Activated naive CD8-positive, alpha-beta T cell treated with anti-CD3 and anti-CD28 coated beads, Interleukin-2, amount 50 U/mL, for 24 hours (primary cell): ENCODE measurements around the gene LRFN2.

Experiments
- ATAC-seq: fragments of 150-1000 bp; cut with Tn5 transposase; one replicate; pipeline ENCODE4 v1.10.0; 2021
- DNase-seq: peaks from one replicate; pipeline ENCODE4 v3.0.0; 2021
- H3K27ac Mint-ChIP-seq: one replicate; pipeline ENCODE4 v1.8.0; 2021; ENCODE audit warnings: mild to moderate bottlenecking, mixed read lengths
- H3K27me3 Mint-ChIP-seq: one replicate; pipeline ENCODE4 v1.8.0; 2021; ENCODE audit warnings: mixed read lengths
- H3K36me3 Mint-ChIP-seq: one replicate; pipeline ENCODE4 v1.8.0; 2021; ENCODE audit warnings: low read depth, mixed read lengths
- H3K4me1 Mint-ChIP-seq: one replicate; pipeline ENCODE4 v1.8.0; 2021; ENCODE audit warnings: mixed read lengths
- H3K4me3 Mint-ChIP-seq: one replicate; pipeline ENCODE4 v1.8.0; 2021; ENCODE audit warnings: mild to moderate bottlenecking, moderate library complexity, mixed read lengths
- H3K9me3 Mint-ChIP-seq: one replicate; pipeline ENCODE4 v1.8.0; 2021; ENCODE audit warnings: mixed read lengths

LRFN2 gene

DNA sequence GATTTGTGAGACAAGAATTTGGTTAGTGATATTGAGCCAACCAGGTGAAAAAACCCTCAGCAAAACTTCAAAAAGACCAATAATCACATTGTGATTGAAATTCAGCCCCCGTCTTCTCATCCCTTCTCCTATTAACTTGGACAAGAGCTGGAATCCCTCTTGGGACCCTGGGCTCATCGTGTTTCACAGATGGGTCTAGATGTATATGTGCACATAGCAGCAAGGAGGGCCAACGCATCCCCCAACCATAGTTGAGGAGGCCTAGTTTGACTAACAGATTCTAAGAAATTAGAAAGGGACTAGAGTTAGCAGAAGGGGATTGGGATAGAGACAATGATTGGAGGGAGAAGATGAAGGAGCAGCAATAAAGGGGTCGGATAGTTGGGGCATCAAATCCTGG is 19.8 kb upstream of the LRFN2 start:
- peaks cover 33% of the 10 kb centered on the region for H3K27me3 Mint-ChIP-seq
- no peak for DNase-seq
- H3K27ac Mint-ChIP-seq = no peak overlapping the region
- no peaks in the 10 kb centered on the region for H3K9me3 Mint-ChIP-seq
- H3K4me1 Mint-ChIP-seq = no peaks in the 10 kb centered on the region
- no peak for ATAC-seq
- H3K4me3 Mint-ChIP-seq = no peak overlapping the region
- H3K36me3 Mint-ChIP-seq = no peaks in the 10 kb centered on the region

DNA sequence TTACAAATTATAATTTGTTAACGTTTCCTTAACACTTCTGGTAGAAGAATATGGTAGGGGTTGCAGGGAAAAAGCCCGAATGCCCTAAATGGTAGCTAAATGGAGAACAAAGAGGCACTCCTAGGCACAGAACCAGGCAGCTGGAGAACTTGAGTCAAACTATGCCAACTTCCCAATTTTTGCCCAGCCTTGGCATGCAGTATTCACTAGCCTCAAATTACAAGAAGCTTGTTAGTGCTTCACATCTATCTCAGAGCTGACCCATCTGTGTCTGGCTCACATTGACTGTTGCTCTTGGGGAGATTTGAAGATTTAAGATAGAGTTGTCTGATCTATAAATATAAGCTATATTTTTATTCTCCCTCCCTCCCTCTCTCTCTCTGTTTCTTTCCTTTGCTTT is 19.4 kb upstream of the LRFN2 start:
- H3K27ac Mint-ChIP-seq = no peak overlapping the region
- DNase-seq (no peak), ATAC-seq (no peak)
- no peak overlapping the region for H3K4me3 Mint-ChIP-seq
- no peaks in the 10 kb centered on the region for H3K4me1 Mint-ChIP-seq
- no peaks in the 10 kb centered on the region for H3K9me3 Mint-ChIP-seq
- H3K36me3 Mint-ChIP-seq = no peaks in the 10 kb centered on the region
- peaks cover 36% of the 10 kb centered on the region for H3K27me3 Mint-ChIP-seq

DNA sequence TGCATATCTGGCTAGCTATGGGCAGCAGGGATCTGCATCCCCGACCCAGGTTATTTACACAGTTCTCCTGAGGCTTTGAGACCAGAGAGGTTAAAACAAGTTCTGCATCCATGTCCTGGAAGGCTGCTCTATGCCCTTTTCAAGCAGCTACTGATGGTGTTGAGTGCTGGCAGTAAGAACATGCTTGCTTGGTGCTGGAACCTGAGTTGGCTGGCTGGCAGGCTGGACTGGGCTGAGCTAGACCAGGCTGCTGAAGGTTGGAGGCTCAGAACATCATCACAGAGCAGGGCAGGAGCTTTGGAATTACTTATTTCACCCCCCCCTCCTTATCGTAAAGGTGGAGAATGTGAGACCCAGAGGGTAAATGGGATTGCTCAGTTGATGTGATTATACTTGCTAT is 16.9 kb upstream of the LRFN2 start:
- ATAC-seq = no peak
- H3K27ac Mint-ChIP-seq = no peak overlapping the region
- H3K36me3 Mint-ChIP-seq = no peaks in the 10 kb centered on the region

DNA sequence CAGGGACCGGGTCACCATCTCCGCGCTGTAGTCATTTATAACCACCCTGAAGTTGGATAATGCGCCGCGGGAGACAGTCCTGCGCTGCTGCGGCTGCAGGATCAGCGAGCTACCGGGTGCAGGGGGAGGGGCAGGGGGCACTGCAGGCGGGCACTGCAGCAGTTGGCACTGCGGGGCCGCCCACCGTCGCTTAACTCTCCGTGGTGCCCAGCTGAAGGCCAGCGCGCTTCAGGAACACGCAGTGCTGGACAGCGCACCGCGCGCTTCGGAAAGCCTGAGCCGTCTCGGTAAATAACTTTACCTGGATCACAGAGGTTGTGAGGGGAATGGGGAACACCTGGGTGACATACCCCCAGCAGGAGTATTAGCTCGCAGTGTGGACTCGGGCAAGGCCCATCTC is 12.4 kb upstream of the LRFN2 start:
- peak; percentile 15 for ATAC-seq
- DNase-seq = no peak
- H3K9me3 Mint-ChIP-seq = no peaks in the 10 kb centered on the region
- no peak overlapping the region for H3K27ac Mint-ChIP-seq
- no peak overlapping the region for H3K4me3 Mint-ChIP-seq
- H3K36me3 Mint-ChIP-seq = no peaks in the 10 kb centered on the region
- H3K27me3 Mint-ChIP-seq = peaks cover 30% of the 10 kb centered on the region
- H3K4me1 Mint-ChIP-seq = no peaks in the 10 kb centered on the region

More for the DNA sequence above, 16.9 kb upstream of the LRFN2 start:
- Mint-ChIP-seq H3K4me3 (no peak overlapping the region), H3K27me3 (peaks cover 45% of the 10 kb centered on the region), H3K4me1 (no peaks in the 10 kb centered on the region), H3K9me3 (no peaks in the 10 kb centered on the region)
- DNase-seq = no peak

DNA sequence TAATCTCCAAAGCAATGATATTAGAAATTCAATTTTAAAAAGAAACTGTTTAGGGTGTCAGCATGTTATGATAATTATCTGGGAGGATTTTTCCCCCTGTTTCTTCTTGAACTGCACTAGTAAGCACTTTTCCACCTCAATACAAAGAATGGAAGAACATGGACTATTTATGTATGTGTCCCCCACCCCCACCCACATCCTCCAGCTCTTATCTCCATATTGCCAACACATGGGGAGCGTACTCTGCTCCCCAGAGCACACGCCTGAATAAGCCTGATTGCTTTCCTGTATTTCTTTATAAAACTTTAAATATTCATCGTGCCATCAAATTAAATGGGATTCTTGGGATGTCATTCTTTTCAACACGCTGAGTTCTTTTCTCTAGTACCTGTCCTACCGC is 11.4 kb upstream of the LRFN2 start:
- Mint-ChIP-seq H3K9me3 (no peaks in the 10 kb centered on the region), H3K27ac (no peak overlapping the region), H3K27me3 (peaks cover 25% of the 10 kb centered on the region), H3K4me1 (no peaks in the 10 kb centered on the region), H3K36me3 (no peaks in the 10 kb centered on the region), H3K4me3 (no peak overlapping the region)
- ATAC-seq = no peak
- DNase-seq = no peak

DNA sequence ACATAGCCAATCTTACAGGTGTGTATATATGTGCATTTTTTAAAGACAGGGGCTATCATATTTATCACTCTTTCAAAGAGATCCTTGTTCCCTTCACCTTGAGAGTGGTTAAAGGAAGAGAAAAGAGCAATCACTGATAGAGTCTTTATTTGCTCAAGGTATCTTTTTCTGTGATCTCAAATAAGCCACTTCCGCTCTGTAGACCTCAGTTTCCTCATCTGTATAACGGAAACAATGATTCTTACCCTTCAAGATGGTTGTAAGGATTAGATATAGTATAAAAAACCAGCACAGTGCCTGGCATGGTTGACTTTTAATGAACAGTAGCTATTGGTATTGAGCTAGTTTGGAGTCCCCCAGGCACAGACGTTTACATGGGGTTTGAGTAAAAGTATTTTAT is 10.1 kb upstream of the LRFN2 start:
- DNase-seq = no peak
- H3K4me3 Mint-ChIP-seq = no peak overlapping the region
- H3K9me3 Mint-ChIP-seq = no peaks in the 10 kb centered on the region
- peaks cover 20% of the 10 kb centered on the region for H3K27me3 Mint-ChIP-seq
- no peak for ATAC-seq
- no peaks in the 10 kb centered on the region for H3K4me1 Mint-ChIP-seq
- H3K27ac Mint-ChIP-seq = no peak overlapping the region
- no peaks in the 10 kb centered on the region for H3K36me3 Mint-ChIP-seq

DNA sequence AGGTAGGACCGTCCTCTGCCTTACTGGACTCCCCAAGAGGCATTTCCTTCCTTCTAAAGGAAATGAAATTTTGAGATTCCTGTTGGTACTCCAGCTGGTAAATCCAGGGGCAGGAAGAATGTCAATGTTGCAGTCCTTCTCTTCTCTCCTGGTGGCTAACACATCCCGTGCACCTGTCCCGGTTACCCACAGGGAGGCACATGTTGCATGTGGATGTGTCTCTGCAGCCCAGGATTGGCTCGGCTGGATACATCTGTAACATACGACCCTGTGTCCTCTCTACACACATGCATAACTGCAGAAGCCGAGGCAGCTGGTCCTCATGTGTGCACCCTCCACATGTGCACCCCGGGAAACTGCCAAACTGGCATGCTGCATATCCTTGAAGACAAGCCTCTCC is 1.3 kb upstream of the LRFN2 start:
- Mint-ChIP-seq H3K27ac (no peak overlapping the region), H3K4me3 (no peak overlapping the region)
- ATAC-seq = no peak

DNA sequence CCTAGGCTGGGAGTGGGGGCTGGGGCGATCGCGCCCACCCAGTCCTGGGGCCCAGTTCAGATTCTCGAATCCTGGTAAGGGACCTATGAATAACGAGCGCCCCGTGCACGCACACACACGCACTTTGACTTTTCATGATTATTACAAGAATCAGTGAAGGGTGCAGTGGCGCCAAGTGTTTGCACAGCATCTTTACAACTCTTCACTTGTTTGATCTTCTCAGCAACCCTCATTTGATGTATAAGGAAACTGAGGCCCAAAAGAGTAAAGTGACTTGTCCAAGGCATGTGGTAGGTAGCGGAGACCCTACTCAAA is 863 bp upstream of the LRFN2 start:
- Mint-ChIP-seq H3K36me3 (no peaks in the 10 kb centered on the region), H3K4me3 (no peak overlapping the region), H3K4me1 (peaks cover 8% of the 10 kb centered on the region), H3K27me3 (peaks cover 29% of the 10 kb centered on the region), H3K27ac (no peak overlapping the region), H3K9me3 (no peaks in the 10 kb centered on the region)
- no peak for DNase-seq
- no peak for ATAC-seq

More for the DNA sequence above, 1.3 kb upstream of the LRFN2 start:
- DNase-seq = no peak
- peaks cover 29% of the 10 kb centered on the region for H3K27me3 Mint-ChIP-seq
- no peaks in the 10 kb centered on the region for H3K9me3 Mint-ChIP-seq
- no peaks in the 10 kb centered on the region for H3K36me3 Mint-ChIP-seq
- H3K4me1 Mint-ChIP-seq = peaks cover 8% of the 10 kb centered on the region

DNA sequence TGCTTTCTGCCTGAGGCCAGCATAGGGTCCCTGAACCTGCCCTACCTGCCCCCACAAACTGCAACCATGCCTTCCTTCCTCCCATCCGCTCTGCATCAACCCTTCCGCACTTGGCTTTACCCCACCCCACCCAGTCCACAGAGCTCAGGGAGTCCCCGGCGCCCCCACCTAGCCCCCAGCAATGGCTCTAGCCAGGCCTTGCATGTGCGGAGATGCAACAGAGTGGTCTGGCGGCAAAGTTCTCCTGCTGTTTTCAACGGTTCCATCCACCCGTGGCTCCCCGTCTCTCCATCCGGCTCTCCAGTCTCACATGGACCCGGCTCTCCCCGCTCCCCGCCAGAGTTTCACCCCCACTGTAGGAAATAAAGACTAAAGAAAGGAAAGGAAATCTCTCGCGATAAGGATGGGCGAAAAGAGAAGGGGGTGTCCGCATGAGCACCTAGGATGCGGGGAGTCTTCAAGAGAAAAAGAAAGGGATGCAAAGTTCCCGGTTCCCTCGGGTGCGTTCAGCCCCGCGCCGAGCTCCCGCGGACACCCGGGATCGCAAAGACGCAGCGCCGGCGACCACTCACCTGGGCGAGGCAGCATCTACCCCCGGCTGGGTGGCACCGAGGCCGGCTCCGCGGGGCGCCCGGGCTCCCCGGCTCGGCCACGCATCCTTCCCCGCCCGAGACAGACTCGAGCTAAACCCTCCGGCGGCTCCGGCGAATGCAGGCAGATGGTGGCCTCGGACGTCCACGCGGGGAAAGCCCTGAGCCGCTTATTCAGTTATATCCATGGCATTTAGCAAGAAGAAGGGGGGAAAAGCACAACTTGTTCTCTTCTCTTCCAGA is 579 bp downstream of the LRFN2 start:
- ATAC-seq (no peak), DNase-seq (peak; percentile 10)
- Mint-ChIP-seq H3K27me3 (peaks cover 29% of the 10 kb centered on the region), H3K9me3 (no peaks in the 10 kb centered on the region), H3K4me3 (peak overlapping the region; percentile 76), H3K36me3 (no peaks in the 10 kb centered on the region), H3K4me1 (peaks cover 8% of the 10 kb centered on the region), H3K27ac (no peak overlapping the region)

DNA sequence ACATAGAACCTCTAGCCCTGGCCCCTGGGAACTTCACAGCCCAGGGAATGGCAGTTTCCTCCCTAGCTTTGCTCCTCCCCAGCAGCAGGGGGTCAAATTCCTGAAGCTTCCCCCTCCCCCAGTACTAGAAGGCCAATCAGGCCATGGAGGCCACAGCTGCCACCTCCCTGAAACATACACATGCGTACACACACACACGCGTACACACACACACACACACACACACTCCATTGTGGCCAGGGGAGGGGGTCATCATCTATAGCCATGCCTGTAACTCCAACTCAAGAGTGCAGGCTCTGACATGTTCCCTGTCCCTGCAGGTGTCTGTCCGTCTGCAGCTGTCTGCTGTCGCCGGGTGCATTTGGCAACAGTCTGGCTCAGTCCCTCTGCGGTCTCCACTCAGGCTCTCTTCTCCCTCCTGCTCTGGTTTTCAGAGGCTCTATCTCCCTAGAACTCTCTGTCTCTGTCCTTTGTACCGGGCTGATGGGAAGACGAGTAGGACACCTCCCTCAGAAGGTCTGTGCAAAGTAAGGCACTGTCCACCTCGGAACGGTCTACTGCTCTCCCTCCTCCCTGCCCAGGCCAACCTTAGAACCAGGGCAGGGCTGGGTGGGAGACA is 1.4 kb downstream of the LRFN2 start:
- Mint-ChIP-seq H3K4me1 (peaks cover 8% of the 10 kb centered on the region), H3K27ac (no peak overlapping the region), H3K36me3 (no peaks in the 10 kb centered on the region), H3K9me3 (no peaks in the 10 kb centered on the region), H3K27me3 (peaks cover 29% of the 10 kb centered on the region), H3K4me3 (no peak overlapping the region)
- DNase-seq (no peak), ATAC-seq (no peak)

DNA sequence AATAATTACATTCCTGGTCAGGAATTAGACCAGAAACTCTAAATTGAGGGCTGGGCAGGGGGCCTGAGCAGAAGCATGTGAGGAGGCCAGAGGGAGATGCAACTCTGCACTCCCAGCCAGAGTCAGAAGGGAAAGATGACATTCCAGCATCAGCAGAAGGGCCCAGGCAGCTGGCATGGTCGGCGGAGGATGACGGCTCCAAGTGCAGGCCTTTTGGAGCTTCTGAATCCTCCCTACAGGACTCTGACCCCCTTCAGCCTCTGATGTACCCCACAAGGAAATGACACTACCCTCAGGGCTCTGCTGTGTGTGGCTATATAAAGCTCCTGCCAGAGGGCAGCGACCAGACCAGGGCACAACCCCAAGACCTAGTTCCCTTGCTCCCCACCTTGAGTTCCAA is 1.9 kb downstream of the LRFN2 start:
- Mint-ChIP-seq H3K27me3 (peaks cover 29% of the 10 kb centered on the region), H3K4me3 (no peak overlapping the region), H3K9me3 (no peaks in the 10 kb centered on the region)

DNA sequence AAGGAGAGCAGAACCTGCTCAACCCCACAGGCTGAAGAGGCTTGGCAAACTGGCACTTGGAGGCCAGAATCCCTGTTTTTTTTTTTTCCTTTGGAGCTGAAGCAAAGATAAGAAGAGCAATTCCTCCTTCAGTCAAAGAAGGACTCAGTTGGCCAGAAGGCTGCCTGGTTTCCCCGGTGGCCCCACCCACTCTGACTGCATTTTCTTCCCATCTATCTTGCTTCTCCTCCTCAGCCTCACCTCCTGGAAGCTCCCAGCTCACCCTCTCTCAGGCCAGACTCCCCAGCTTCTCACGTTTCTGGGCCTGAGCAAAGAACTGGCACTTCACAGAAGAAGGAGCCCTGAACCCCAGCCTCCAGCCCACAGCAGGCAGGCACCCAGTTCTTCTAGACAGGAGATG is 2.4 kb downstream of the LRFN2 start:
- Mint-ChIP-seq H3K4me1 (peaks cover 8% of the 10 kb centered on the region), H3K36me3 (no peaks in the 10 kb centered on the region), H3K27ac (no peak overlapping the region), H3K4me3 (no peak overlapping the region), H3K9me3 (no peaks in the 10 kb centered on the region), H3K27me3 (peaks cover 29% of the 10 kb centered on the region)
- no peak for ATAC-seq
- no peak for DNase-seq

More for the DNA sequence above, 1.9 kb downstream of the LRFN2 start:
- no peaks in the 10 kb centered on the region for H3K36me3 Mint-ChIP-seq
- H3K27ac Mint-ChIP-seq = no peak overlapping the region
- H3K4me1 Mint-ChIP-seq = peaks cover 8% of the 10 kb centered on the region
- DNase-seq = no peak
- no peak for ATAC-seq

DNA sequence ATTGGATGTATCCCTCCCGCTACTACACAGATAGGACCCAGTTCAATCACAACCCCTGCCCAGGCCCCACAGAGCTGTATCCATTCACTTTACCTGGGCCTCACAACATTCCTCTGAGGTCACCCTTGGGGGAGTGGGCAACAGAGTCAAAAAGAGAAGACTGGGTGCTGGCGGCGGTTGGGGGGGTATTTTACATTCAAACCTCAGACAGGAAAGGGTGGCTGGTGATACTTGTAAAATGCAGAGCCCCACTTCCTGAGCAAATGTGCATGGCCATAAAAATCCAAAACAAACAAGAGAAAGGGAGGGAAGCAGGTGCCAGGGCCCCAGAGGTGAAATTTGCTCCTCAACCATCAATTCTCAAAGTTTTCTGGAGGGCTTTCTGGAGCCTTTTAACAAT is 3.5 kb downstream of the LRFN2 start:
- no peak for ATAC-seq
- no peak overlapping the region for H3K27ac Mint-ChIP-seq
- no peak overlapping the region for H3K4me3 Mint-ChIP-seq
- H3K4me1 Mint-ChIP-seq = peaks cover 8% of the 10 kb centered on the region
- H3K36me3 Mint-ChIP-seq = no peaks in the 10 kb centered on the region
- H3K27me3 Mint-ChIP-seq = peaks cover 25% of the 10 kb centered on the region
- H3K9me3 Mint-ChIP-seq = no peaks in the 10 kb centered on the region
- no peak for DNase-seq

DNA sequence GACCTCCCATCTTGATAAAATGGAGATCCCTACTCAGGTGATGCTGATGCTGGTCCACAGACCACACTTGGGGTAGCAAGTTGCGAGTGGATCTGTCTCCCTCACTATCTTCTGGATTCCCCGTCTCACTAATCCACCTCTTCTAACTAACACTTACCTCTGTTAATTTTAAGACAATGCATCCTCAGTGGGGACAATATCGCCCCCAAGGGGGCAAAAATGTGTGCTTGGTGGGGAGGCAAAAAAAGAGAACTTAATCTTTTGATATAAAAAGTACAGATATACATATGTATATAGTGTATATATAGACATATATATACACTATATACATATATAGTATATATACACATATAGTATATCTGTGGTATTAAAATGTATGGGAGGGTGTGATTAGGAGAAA is 4.3 kb downstream of the LRFN2 start:
- Mint-ChIP-seq H3K27me3 (peaks cover 18% of the 10 kb centered on the region), H3K36me3 (no peaks in the 10 kb centered on the region), H3K4me1 (peaks cover 8% of the 10 kb centered on the region), H3K4me3 (no peak overlapping the region), H3K27ac (no peak overlapping the region), H3K9me3 (no peaks in the 10 kb centered on the region)
- no peak for DNase-seq
- ATAC-seq = no peak

DNA sequence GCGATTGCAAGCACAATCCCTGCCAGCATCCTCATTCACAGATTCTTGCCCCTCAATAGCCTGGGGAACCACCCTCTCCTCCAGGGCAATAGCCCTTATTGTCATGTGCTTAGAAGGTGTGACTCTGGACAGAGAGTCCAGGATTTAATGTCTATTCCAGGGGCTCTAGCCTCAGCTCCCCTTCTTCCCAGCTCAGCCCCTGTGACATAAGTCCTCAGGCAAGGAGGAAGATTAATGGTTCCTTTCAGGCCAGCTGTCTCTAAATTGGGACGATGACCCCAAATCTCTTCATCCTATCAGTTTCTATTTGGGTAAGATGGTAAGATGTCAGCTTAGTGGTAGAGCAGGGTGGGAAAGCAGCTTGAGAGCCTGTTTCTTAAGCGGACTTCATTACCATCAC is 8.1 kb downstream of the LRFN2 start:
- no peak overlapping the region for H3K27ac Mint-ChIP-seq
- no peaks in the 10 kb centered on the region for H3K9me3 Mint-ChIP-seq
- ATAC-seq (no peak), DNase-seq (no peak)
- no peaks in the 10 kb centered on the region for H3K4me1 Mint-ChIP-seq
- H3K36me3 Mint-ChIP-seq = no peaks in the 10 kb centered on the region
- H3K4me3 Mint-ChIP-seq = no peak overlapping the region
- H3K27me3 Mint-ChIP-seq = no peaks in the 10 kb centered on the region
